BLaER1 treated with 17β-estradiol and CSF1 and Interleukin-3, amounts not matched to agents 10 nM and 100 nM (cell line): ENCODE data around the gene ZDHHC9.

ENCODE experiments used
- H3K27ac ChIP-seq, 11 experiments: shearing (Covaris generic); formaldehyde crosslinking; 2 replicates each; pipeline ENCODE4 v1.8.1; 2022
- H3K27me3 ChIP-seq, 11 experiments: shearing (Covaris generic); formaldehyde crosslinking; 2 replicates each; pipeline ENCODE4 v1.8.1; 2022
- H3K36me3 ChIP-seq, 11 experiments: shearing (Covaris generic); formaldehyde crosslinking; 2 replicates each; pipeline ENCODE4 v1.8.1; 2022
- H3K4me1 ChIP-seq, 10 experiments: shearing (Covaris generic); formaldehyde crosslinking; 2 replicates each; pipeline ENCODE4 v1.8.1; 2022
- H3K4me2 ChIP-seq, 11 experiments: shearing (Covaris generic); formaldehyde crosslinking; 2 replicates each; pipeline ENCODE4 v1.8.1; 2022
- H3K4me3 ChIP-seq, 10 experiments: shearing (Covaris generic); formaldehyde crosslinking; 2 replicates each; pipeline ENCODE4 v1.8.1; 2022
- H3K9ac ChIP-seq, 11 experiments: shearing (Covaris generic); formaldehyde crosslinking; 2 replicates each; pipeline ENCODE4 v1.8.1; 2022
- H3K9me3 ChIP-seq, 11 experiments: shearing (Covaris generic); formaldehyde crosslinking; replicated peaks in 1 of 11; 2 replicates each; pipeline ENCODE4 v1.8.1; 2022
- H4K20me1 ChIP-seq, 11 experiments: shearing (Covaris generic); formaldehyde crosslinking; 2 replicates each; pipeline ENCODE4 v1.8.1; 2022
- Cebpa-rat ChIP-seq, 11 experiments: shearing (Covaris generic); IDR thresholded peaks; 2 replicates each; pipeline ENCODE4 v1.8.1; 2022

Gene ZDHHC9

GRCh38 chrX:129777218-129778030 is 66.3 kb downstream of the ZDHHC9 start:
- TF ChIP-seq Cebpa-rat (IDR thresholded peaks at IDR 0.05) = no peak
- Histone ChIP-seq H3K4me3 (peak overlapping the region; percentile 6 to 59 (median 44); a peak in 14 of 20 replicates), H3K36me3 (peaks cover 3 to 10% (median 9%) of the 10 kb centered on the region in 11 experiments; a peak in 16 of 22 replicates), H3K9me3 (peaks cover 0 to 6% (median 0%) of the 10 kb centered on the region in 11 experiments; a peak in 2 of 22 replicates), H3K27ac (peak overlapping the region; percentile 77 to 95 (median 90)), H3K27me3 (peaks cover 62 to 98% (median 90%) of the 10 kb centered on the region in 11 experiments), H4K20me1 (peaks cover 10 to 12% (median 11%) of the 10 kb centered on the region in 11 experiments; a peak in 21 of 22 replicates), H3K4me2 (peak overlapping the region; percentile 79 to 98 (median 85)), H3K9ac (peak overlapping the region; percentile 69 to 93 (median 76)), H3K4me1 (peaks cover 69 to 86% (median 81%) of the 10 kb centered on the region in 10 experiments)

- H3K9me3 ChIP-seq = no peaks in the 10 kb centered on the region
- peak overlapping the region; percentile 73 to 98 (median 85) for H3K4me2 ChIP-seq
- H3K4me3 ChIP-seq = no peak overlapping the region
- no peak for TF ChIP-seq Cebpa-rat (IDR thresholded peaks at IDR 0.05)
- H3K4me1 ChIP-seq = peaks cover 88 to 100% (median 97%) of the 10 kb centered on the region in 10 experiments
- no peaks in the 10 kb centered on the region for H3K36me3 ChIP-seq
- H3K9ac ChIP-seq = peak overlapping the region; percentile 66 to 82 (median 76); a peak in 20 of 22 replicates
- H4K20me1 ChIP-seq = no peaks in the 10 kb centered on the region
- H3K27me3 ChIP-seq = peaks cover 61 to 99% (median 88%) of the 10 kb centered on the region in 11 experiments
- H3K27ac ChIP-seq = peak overlapping the region; percentile 84 to 93 (median 88)
These were observed 69.8 kb downstream of the ZDHHC9 start for GRCh38 chrX:129773649-129774458.

- H3K27me3 ChIP-seq = peaks cover 66 to 99% (median 92%) of the 10 kb centered on the region in 11 experiments
- H4K20me1 ChIP-seq = no peaks in the 10 kb centered on the region
- peak overlapping the region; percentile 66 to 82 (median 76) for H3K9ac ChIP-seq
- H3K36me3 ChIP-seq = no peaks in the 10 kb centered on the region
- peak overlapping the region; percentile 73 to 98 (median 85) for H3K4me2 ChIP-seq
- H3K27ac ChIP-seq = peak overlapping the region; percentile 84 to 93 (median 88)
- peak in 3 of 11 experiments; percentile 31 to 57 (median 42); a peak in 2 of 22 replicates for TF ChIP-seq Cebpa-rat (IDR thresholded peaks at IDR 0.05)
- peaks cover 86 to 100% (median 97%) of the 10 kb centered on the region in 10 experiments for H3K4me1 ChIP-seq
- no peaks in the 10 kb centered on the region for H3K9me3 ChIP-seq
- no peak overlapping the region for H3K4me3 ChIP-seq
These were observed 70.8 kb downstream of the ZDHHC9 start for GRCh38 chrX:129772796-129773431.

- Histone ChIP-seq H3K4me3 (no peak overlapping the region), H3K27ac (peak overlapping the region; percentile 55 to 93 (median 86); a peak in 21 of 22 replicates), H3K36me3 (no peaks in the 10 kb centered on the region), H3K27me3 (peaks cover 62 to 99% (median 85%) of the 10 kb centered on the region in 11 experiments), H3K4me2 (peak overlapping the region; percentile 65 to 98 (median 79)), H3K9ac (peak overlapping the region; percentile 20 to 80 (median 37); a peak in 15 of 22 replicates), H4K20me1 (no peaks in the 10 kb centered on the region), H3K4me1 (peaks cover 88 to 99% (median 93%) of the 10 kb centered on the region in 10 experiments), H3K9me3 (no peaks in the 10 kb centered on the region)
- TF ChIP-seq Cebpa-rat (IDR thresholded peaks at IDR 0.05) = no peak
These were observed 72.3 kb downstream of the ZDHHC9 start for GRCh38 chrX:129771266-129771995.

- H3K4me2 ChIP-seq = peak overlapping the region; percentile 4 to 98 (median 62)
- peak overlapping the region in 6 of 11 experiments; percentile 18 to 57 (median 39); a peak in 7 of 22 replicates for H3K9ac ChIP-seq
These were observed 74.1 kb downstream of the ZDHHC9 start for GRCh38 chrX:129769467-129770154.

GRCh38 chrX:129768586-129769466 is 74.9 kb downstream of the ZDHHC9 start:
- peak overlapping the region in 8 of 11 experiments; percentile 46 to 93 (median 68); a peak in 15 of 22 replicates for H3K27ac ChIP-seq
- H3K4me2 ChIP-seq = peak overlapping the region; percentile 4 to 98 (median 62)
- no peak for TF ChIP-seq Cebpa-rat (IDR thresholded peaks at IDR 0.05)
- no peaks in the 10 kb centered on the region for H4K20me1 ChIP-seq
- peak overlapping the region in 6 of 11 experiments; percentile 18 to 57 (median 39); a peak in 7 of 22 replicates for H3K9ac ChIP-seq
- peaks cover 69 to 93% (median 79%) of the 10 kb centered on the region in 10 experiments for H3K4me1 ChIP-seq
- H3K36me3 ChIP-seq = no peaks in the 10 kb centered on the region
- no peak overlapping the region for H3K4me3 ChIP-seq
- no peaks in the 10 kb centered on the region for H3K9me3 ChIP-seq
- H3K27me3 ChIP-seq = peaks cover 62 to 100% (median 87%) of the 10 kb centered on the region in 11 experiments

More at GRCh38 chrX:129769467-129770154, 74.1 kb downstream of the ZDHHC9 start:
- H4K20me1 ChIP-seq = no peaks in the 10 kb centered on the region
- no peaks in the 10 kb centered on the region for H3K36me3 ChIP-seq
- TF ChIP-seq Cebpa-rat (IDR thresholded peaks at IDR 0.05) = no peak
- peak overlapping the region in 8 of 11 experiments; percentile 46 to 93 (median 68); a peak in 16 of 22 replicates for H3K27ac ChIP-seq
- no peak overlapping the region for H3K4me3 ChIP-seq
- H3K4me1 ChIP-seq = peaks cover 76 to 96% (median 81%) of the 10 kb centered on the region in 10 experiments
- H3K9me3 ChIP-seq = no peaks in the 10 kb centered on the region
- peaks cover 65 to 100% (median 87%) of the 10 kb centered on the region in 11 experiments for H3K27me3 ChIP-seq
